Ectodermal cell (in vitro differentiated cells): ENCODE measurements around the gene EIF3A.

ENCODE experiments used
- H3K27ac ChIP-seq: 2 replicates; pipeline ENCODE4 v1.7.0; 2013; ENCODE audit warnings: mild to moderate bottlenecking, low read depth, low read length; ENCODE audit not compliant: insufficient read depth, poor library complexity, severe bottlenecking
- H3K27me3 ChIP-seq: 2 replicates; pipeline ENCODE4 v1.7.0; 2013; ENCODE audit warnings: mild to moderate bottlenecking, low read length; ENCODE audit not compliant: insufficient read depth, control insufficient read depth, poor library complexity, severe bottlenecking
- H3K36me3 ChIP-seq: one replicate; pipeline ENCODE4 v1.7.0; 2013; ENCODE audit warnings: low read length; ENCODE audit not compliant: control insufficient read depth, insufficient read depth
- H3K4me1 ChIP-seq: one replicate; pipeline ENCODE4 v1.7.0; 2013; ENCODE audit warnings: low read length; ENCODE audit not compliant: control insufficient read depth, insufficient read depth
- H3K4me3 ChIP-seq: 2 replicates; pipeline ENCODE4 v1.7.0; 2013; ENCODE audit warnings: low read depth, low read length, control low read depth; ENCODE audit not compliant: insufficient read depth
- H3K9me3 ChIP-seq: 2 replicates; pipeline ENCODE4 v1.7.0; 2013; ENCODE audit warnings: mild to moderate bottlenecking, low read length, moderate library complexity; ENCODE audit not compliant: control insufficient read depth
- WGBS, 2 experiments: methylation state at CpG; one replicate each; pipeline ENCODE4 v1.1.7; 2013; ENCODE audit warnings: missing lambda C conversion rate in 2 of 2; 5-methylcytosine and 5-hydroxymethylcytosine counted together

EIF3A gene

GRCh38 chr10:119079599-119080520 is 757 bp downstream of the EIF3A start:
- WGBS, 2 experiments, result 0 to 1% methylated on average over 48 of the region's 48 CpGs
- H3K9me3 ChIP-seq, result no peaks in the 10 kb centered on the region
- no peaks in the 10 kb centered on the region for H3K36me3 ChIP-seq
- H3K27ac ChIP-seq, result peak overlapping the region; percentile 68
- peak overlapping the region; percentile 78 for H3K4me3 ChIP-seq
- H3K4me1 ChIP-seq, result no peaks in the 10 kb centered on the region
- H3K27me3 ChIP-seq, result no peaks in the 10 kb centered on the region

- H3K27ac ChIP-seq, result no peak overlapping the region
- H3K4me1 ChIP-seq, result no peaks in the 10 kb centered on the region
- no peaks in the 10 kb centered on the region for H3K9me3 ChIP-seq
- H3K4me3 ChIP-seq, result peak overlapping the region; percentile 78
- no peaks in the 10 kb centered on the region for H3K27me3 ChIP-seq
- 49 to 59% methylated on average over 9 to 10 of the region's 10 CpGs for WGBS, 2 experiments
- H3K36me3 ChIP-seq, result no peaks in the 10 kb centered on the region
Observed at GRCh38 chr10:119078422-119079179, 2.0 kb downstream of the EIF3A start.

- H3K9me3 ChIP-seq, result no peaks in the 10 kb centered on the region
- whole genome bisulfite sequencing, 2 experiments, result 98 to 99% methylated on average over 6 of the region's 6 CpGs
Observed at GRCh38 chr10:119073584-119073983, 7.0 kb downstream of the EIF3A start.

GRCh38 chr10:119070395-119071165 is 10.0 kb downstream of the EIF3A start:
- WGBS, 2 experiments, result 95 to 97% methylated on average over 9 of the region's 9 CpGs
- Histone ChIP-seq H3K36me3 (peaks cover 59% of the 10 kb centered on the region), H3K27me3 (no peaks in the 10 kb centered on the region), H3K9me3 (no peaks in the 10 kb centered on the region), H3K4me3 (no peak overlapping the region), H3K27ac (no peak overlapping the region), H3K4me1 (no peaks in the 10 kb centered on the region)

More at GRCh38 chr10:119073584-119073983, 7.0 kb downstream of the EIF3A start:
- no peak overlapping the region for H3K4me3 ChIP-seq
- peaks cover 36% of the 10 kb centered on the region for H3K36me3 ChIP-seq
- no peaks in the 10 kb centered on the region for H3K27me3 ChIP-seq
- H3K27ac ChIP-seq, result no peak overlapping the region
- H3K4me1 ChIP-seq, result no peaks in the 10 kb centered on the region

- 89 to 91% methylated on average over 2 of the region's 2 CpGs for WGBS, 2 experiments
Observed at GRCh38 chr10:119061926-119062325, 18.7 kb downstream of the EIF3A start.

GRCh38 chr10:119061352-119061751 is 19.3 kb downstream of the EIF3A start:
- Histone ChIP-seq H3K36me3 (peaks cover 71% of the 10 kb centered on the region), H3K9me3 (no peaks in the 10 kb centered on the region)
- 91 to 100% methylated on average over 1 of the region's 1 CpG for WGBS, 2 experiments

More at GRCh38 chr10:119061926-119062325, 18.7 kb downstream of the EIF3A start:
- Histone ChIP-seq H3K9me3 (no peaks in the 10 kb centered on the region), H3K4me3 (no peak overlapping the region), H3K27ac (no peak overlapping the region), H3K4me1 (no peaks in the 10 kb centered on the region), H3K27me3 (no peaks in the 10 kb centered on the region), H3K36me3 (peaks cover 75% of the 10 kb centered on the region)

GRCh38 chr10:119060107-119060506 is 20.5 kb downstream of the EIF3A start:
- Histone ChIP-seq H3K9me3 (no peaks in the 10 kb centered on the region), H3K4me1 (no peaks in the 10 kb centered on the region), H3K27me3 (no peaks in the 10 kb centered on the region), H3K27ac (no peak overlapping the region), H3K4me3 (no peak overlapping the region), H3K36me3 (peaks cover 78% of the 10 kb centered on the region)
- 100% methylated on average over 1 of the region's 1 CpG for WGBS, 2 experiments

More at GRCh38 chr10:119061352-119061751, 19.3 kb downstream of the EIF3A start:
- Histone ChIP-seq H3K27me3 (no peaks in the 10 kb centered on the region), H3K4me1 (no peaks in the 10 kb centered on the region), H3K27ac (no peak overlapping the region), H3K4me3 (no peak overlapping the region)

- H3K27ac ChIP-seq, result no peak overlapping the region
- peaks cover 77% of the 10 kb centered on the region for H3K36me3 ChIP-seq
- no peaks in the 10 kb centered on the region for H3K4me1 ChIP-seq
- 95 to 98% methylated on average over 4 of the region's 4 CpGs for WGBS, 2 experiments
- H3K4me3 ChIP-seq, result no peak overlapping the region
- no peaks in the 10 kb centered on the region for H3K9me3 ChIP-seq
- H3K27me3 ChIP-seq, result no peaks in the 10 kb centered on the region
Observed at GRCh38 chr10:119059557-119059956, 21.1 kb downstream of the EIF3A start.

- Histone ChIP-seq H3K36me3 (peaks cover 83% of the 10 kb centered on the region), H3K4me3 (no peak overlapping the region)
- 97 to 98% methylated on average over 11 of the region's 11 CpGs for WGBS, 2 experiments
Observed at GRCh38 chr10:119058010-119058409, 22.6 kb downstream of the EIF3A start.

More at GRCh38 chr10:119058010-119058409, 22.6 kb downstream of the EIF3A start:
- Histone ChIP-seq H3K9me3 (no peaks in the 10 kb centered on the region), H3K27me3 (no peaks in the 10 kb centered on the region), H3K4me1 (no peaks in the 10 kb centered on the region), H3K27ac (no peak overlapping the region)
